MG63 (cell line): Measurements from ENCODE around the gene SLC25A38. TPM values are rescaled to one million over a fixed set of nuclear protein-coding genes. Genes with fewer than 3 reads are reported as not detected.

Experiments
- DNase-seq: peaks from one replicate; pipeline ENCODE4 v3.0.0-alpha.2; 2020
- H3K27me3 ChIP-seq: fragments of 250-450 bp; sonication (Bioruptor Pico); 2 replicates; pipeline ENCODE4 v1.5.1; 2020; ENCODE audit warnings: mild to moderate bottlenecking, moderate library complexity
- H3K36me3 ChIP-seq: fragments of 250-450 bp; sonication (Bioruptor Pico); 2 replicates; pipeline ENCODE4 v1.5.1; 2020; ENCODE audit warnings: mild to moderate bottlenecking, moderate library complexity
- H3K4me3 ChIP-seq: fragments of 250-450 bp; sonication (Bioruptor Pico); 2 replicates; pipeline ENCODE4 v1.5.1; 2020; ENCODE audit warnings: mild to moderate bottlenecking, moderate library complexity
- H3K9me3 ChIP-seq: fragments of 250-450 bp; sonication (Bioruptor Pico); 2 replicates; pipeline ENCODE4 v1.5.1; 2020; ENCODE audit warnings: mild to moderate bottlenecking, moderate library complexity
- total RNA-seq: library from RNA; depleted of rRNA; stranded (reverse); fragments of >200 nt; shearing (Covaris generic); gene quantifications from 2 replicates; pipeline ENCODE4 v1.2.3, GENCODE V29; 2014; ENCODE audit warnings: low replicate concordance

Gene SLC25A38
- total RNA-seq, 1 experiment from 2014 or later = 18.2 TPM

- H3K36me3 ChIP-seq = peaks cover 22% of the 10 kb centered on the region
- no peaks in the 10 kb centered on the region for H3K9me3 ChIP-seq
- H3K4me3 ChIP-seq = no peak overlapping the region
- H3K27me3 ChIP-seq = no peaks in the 10 kb centered on the region
- no peak for DNase-seq
These were observed 7.0 kb downstream of the SLC25A38 start for GRCh38 chr3:39390181-39390580.

- H3K36me3 ChIP-seq = peaks cover 13% of the 10 kb centered on the region
- no peaks in the 10 kb centered on the region for H3K9me3 ChIP-seq
- DNase-seq = no peak
- H3K27me3 ChIP-seq = no peaks in the 10 kb centered on the region
- no peak overlapping the region for H3K4me3 ChIP-seq
These were observed 13.5 kb downstream of the SLC25A38 start for GRCh38 chr3:39396690-39397089.

- DNase-seq = no peak
- H3K36me3 ChIP-seq = peaks cover 5% of the 10 kb centered on the region
These were observed 15.5 kb downstream of the SLC25A38 start for GRCh38 chr3:39398700-39399099.

GRCh38 chr3:39401983-39402382 lies 18.8 kb downstream of the SLC25A38 start:
- DNase-seq = no peak
- Histone ChIP-seq H3K36me3 (peaks cover 6% of the 10 kb centered on the region), H3K9me3 (no peaks in the 10 kb centered on the region), H3K4me3 (no peak overlapping the region), H3K27me3 (no peaks in the 10 kb centered on the region)

More at GRCh38 chr3:39398700-39399099, 15.5 kb downstream of the SLC25A38 start:
- Histone ChIP-seq H3K4me3 (no peak overlapping the region), H3K9me3 (no peaks in the 10 kb centered on the region), H3K27me3 (no peaks in the 10 kb centered on the region)

DNA sequence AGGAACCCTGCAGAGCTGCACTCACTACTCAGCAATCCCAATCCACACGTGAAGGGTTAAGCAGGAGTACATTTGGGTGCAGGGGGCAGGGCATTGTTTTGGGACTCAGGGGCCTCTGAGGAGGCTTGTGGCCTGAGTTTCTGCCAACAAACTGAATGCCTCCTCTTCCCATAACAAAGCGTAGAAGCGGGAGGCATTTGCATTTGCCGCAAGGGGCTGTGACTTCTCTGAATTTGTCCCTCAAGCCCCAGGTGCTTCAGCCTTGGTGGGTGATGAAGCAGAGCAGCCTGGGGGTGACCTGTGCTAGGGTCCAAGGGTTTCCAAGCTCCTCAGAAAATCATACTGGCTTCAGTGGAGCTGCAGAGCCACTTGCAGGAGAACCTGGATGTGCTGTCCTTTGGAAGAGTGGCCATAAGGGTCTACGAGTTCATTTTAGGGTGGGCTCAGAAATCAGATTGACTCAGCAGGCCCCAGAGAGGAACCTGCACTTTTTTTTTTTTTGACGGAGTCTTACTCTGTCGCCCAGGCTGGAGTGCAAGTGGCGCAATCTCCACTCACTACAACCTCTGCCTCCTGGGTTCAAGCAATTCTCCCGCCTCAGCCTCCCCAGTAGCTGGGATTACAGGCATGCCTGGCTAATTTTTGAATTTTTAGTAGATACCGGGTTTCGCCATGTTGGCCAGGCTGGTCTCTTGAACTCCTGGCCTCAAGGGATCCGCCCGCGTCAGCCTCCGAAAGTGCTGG lies 21.9 kb downstream of the SLC25A38 start:
- Histone ChIP-seq H3K36me3 (peaks cover 33% of the 10 kb centered on the region), H3K4me3 (peak overlapping the region; percentile 95), H3K9me3 (no peaks in the 10 kb centered on the region), H3K27me3 (no peaks in the 10 kb centered on the region)
- DNase-seq = no peak

DNA sequence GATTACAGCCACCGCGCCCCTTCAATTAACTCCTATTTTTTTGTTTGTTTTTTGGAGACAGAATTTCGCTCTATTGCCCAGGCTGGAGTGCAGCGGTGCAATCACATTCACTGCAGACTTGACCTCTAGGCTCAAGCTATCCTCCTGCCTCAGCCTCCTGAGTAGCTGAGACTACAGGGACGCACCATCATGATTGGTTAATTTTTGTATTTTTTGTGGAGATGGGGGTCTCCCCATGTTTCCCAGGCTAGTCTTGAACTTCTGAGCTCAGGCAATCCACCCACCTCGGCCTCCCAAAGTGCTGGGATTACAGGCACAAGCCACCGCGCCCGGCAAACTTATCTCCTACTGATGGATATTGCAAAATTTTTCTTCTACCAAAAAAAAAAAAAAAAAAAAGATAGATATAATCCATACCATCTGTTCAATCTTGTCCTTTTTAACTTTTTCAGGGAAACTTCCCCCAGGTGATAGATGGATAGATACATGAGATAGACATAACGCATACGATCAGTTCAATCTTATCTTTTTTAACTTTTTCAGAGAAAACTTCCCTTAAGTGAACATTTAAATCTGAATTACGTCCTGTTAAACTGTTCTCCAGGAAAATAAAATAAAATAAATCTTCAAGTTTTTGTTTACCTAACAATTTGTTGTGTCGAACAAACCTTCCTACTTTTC lies 22.7 kb downstream of the SLC25A38 start:
- DNase-seq = no peak
- Histone ChIP-seq H3K4me3 (peak overlapping the region; percentile 95), H3K36me3 (peaks cover 40% of the 10 kb centered on the region), H3K27me3 (no peaks in the 10 kb centered on the region), H3K9me3 (no peaks in the 10 kb centered on the region)

- DNase-seq = peak; percentile 94
- H3K27me3 ChIP-seq = no peaks in the 10 kb centered on the region
- peak within 1 kb of the TSS; percentile 95 for H3K4me3 ChIP-seq
- H3K36me3 ChIP-seq = peaks cover 48% of the 10 kb centered on the region
- no peaks in the 10 kb centered on the region for H3K9me3 ChIP-seq
These were observed 23.4 kb downstream of the SLC25A38 start, which contains the start of gene RPSA for GRCh38 chr3:39406368-39407258. Gene RPSA, plus strand, starts transcription at chr3:39406720. Its CDS starts 934 bp downstream, at chr3:39407654.

- Histone ChIP-seq H3K36me3 (peaks cover 54% of the 10 kb centered on the region), H3K27me3 (no peaks in the 10 kb centered on the region), H3K9me3 (no peaks in the 10 kb centered on the region), H3K4me3 (peak overlapping the region; percentile 95)
- no peak for DNase-seq
These were observed 24.1 kb downstream of the SLC25A38 start for GRCh38 chr3:39407259-39407629.

- H3K9me3 ChIP-seq = no peaks in the 10 kb centered on the region
- no peaks in the 10 kb centered on the region for H3K27me3 ChIP-seq
- peak overlapping the region; percentile 95 for H3K4me3 ChIP-seq
- no peak for DNase-seq
- H3K36me3 ChIP-seq = peaks cover 61% of the 10 kb centered on the region
These were observed 24.8 kb downstream of the SLC25A38 start for GRCh38 chr3:39407773-39408492.

- no peak for DNase-seq
- Histone ChIP-seq H3K36me3 (peaks cover 69% of the 10 kb centered on the region), H3K4me3 (peak overlapping the region; percentile 95), H3K27me3 (no peaks in the 10 kb centered on the region), H3K9me3 (no peaks in the 10 kb centered on the region)
These were observed 25.6 kb downstream of the SLC25A38 start for GRCh38 chr3:39408493-39409372.

GRCh38 chr3:39409514-39410136 lies 26.5 kb downstream of the SLC25A38 start:
- H3K9me3 ChIP-seq = no peaks in the 10 kb centered on the region
- DNase-seq = no peak
- H3K36me3 ChIP-seq = peaks cover 70% of the 10 kb centered on the region
- H3K4me3 ChIP-seq = peak overlapping the region; percentile 9
- H3K27me3 ChIP-seq = no peaks in the 10 kb centered on the region

DNA sequence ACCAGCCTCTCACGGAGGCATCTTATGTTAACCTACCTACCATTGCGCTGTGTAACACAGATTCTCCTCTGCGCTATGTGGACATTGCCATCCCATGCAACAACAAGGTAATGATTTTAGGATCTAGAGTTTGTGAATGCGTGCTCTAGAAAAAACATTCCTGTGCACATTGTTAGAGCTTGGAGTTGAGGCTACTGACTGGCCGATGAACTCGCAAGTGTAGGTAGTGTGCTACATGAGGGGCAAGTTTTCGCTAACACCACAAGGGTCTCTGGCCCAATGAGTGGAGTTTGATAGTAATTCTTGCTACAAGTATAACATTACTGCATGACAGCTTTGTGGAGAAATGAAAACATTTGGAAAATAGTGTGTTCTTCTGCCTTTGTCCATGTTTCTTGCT lies 27.7 kb downstream of the SLC25A38 start:
- Histone ChIP-seq H3K9me3 (no peaks in the 10 kb centered on the region), H3K36me3 (peaks cover 70% of the 10 kb centered on the region), H3K27me3 (no peaks in the 10 kb centered on the region), H3K4me3 (no peak overlapping the region)
- DNase-seq = no peak

DNA sequence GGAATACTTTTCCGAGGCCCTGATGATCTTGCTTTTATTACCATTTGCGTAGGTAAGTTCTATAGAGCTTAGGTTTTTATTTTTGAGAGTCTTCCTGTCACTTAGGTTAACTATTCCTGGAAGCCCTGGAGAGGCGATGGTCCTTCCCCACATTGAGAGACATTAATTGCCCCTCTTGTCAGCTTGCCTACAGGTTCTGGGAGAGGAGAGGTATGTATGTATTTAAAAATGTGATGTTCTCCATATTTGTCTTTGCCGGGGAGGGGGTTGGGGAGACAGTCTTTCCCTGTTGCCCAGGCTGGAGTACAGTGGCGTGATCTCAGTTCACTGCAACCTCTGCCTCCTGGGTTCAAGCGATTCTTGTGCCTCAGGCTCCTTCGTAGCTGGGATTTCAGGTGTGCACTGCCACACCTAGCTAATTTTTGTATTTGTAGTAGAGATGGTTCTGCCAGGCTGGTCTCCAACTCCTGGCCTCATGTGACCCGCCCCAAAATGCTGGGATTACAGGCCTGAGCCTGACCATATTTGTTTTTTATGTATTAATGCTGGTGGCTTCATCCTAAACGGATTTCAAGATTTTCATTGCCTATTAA lies 29.6 kb downstream of the SLC25A38 start:
- H3K9me3 ChIP-seq = no peaks in the 10 kb centered on the region
- no peak overlapping the region for H3K4me3 ChIP-seq
- H3K36me3 ChIP-seq = peaks cover 57% of the 10 kb centered on the region
- no peaks in the 10 kb centered on the region for H3K27me3 ChIP-seq
- DNase-seq = no peak

- Histone ChIP-seq H3K4me3 (no peak overlapping the region), H3K36me3 (peaks cover 47% of the 10 kb centered on the region), H3K27me3 (no peaks in the 10 kb centered on the region), H3K9me3 (no peaks in the 10 kb centered on the region)
- DNase-seq = no peak
These were observed 30.7 kb downstream of the SLC25A38 start for GRCh38 chr3:39413691-39414420.
